ENCODE results near the gene PLD3.

PLD3 gene

GRCh38 chr19:40339018-40339728 lies 9.3 kb upstream of the PLD3 start:
- no peak for TF ChIP-seq ZFX (IDR thresholded peaks at IDR 0.05; ENCODE audit: borderline replicate concordance)
- TF ChIP-seq CTCF (IDR thresholded peaks at IDR 0.05), result no peak
- no peak overlapping the region for H3K27ac ChIP-seq

GRCh38 chr19:40341601-40342482 lies 6.7 kb upstream of the PLD3 start:
- no peak overlapping the region for H3K27ac ChIP-seq
- TF ChIP-seq CTCF (IDR thresholded peaks at IDR 0.05) (no peak), ZFX (IDR thresholded peaks at IDR 0.05; ENCODE audit: borderline replicate concordance) (no peak)

GRCh38 chr19:40342644-40343311 lies 5.7 kb upstream of the PLD3 start:
- TF ChIP-seq CTCF (IDR thresholded peaks at IDR 0.05) (no peak), ZFX (IDR thresholded peaks at IDR 0.05; ENCODE audit: borderline replicate concordance) (no peak)
- no peak overlapping the region for H3K27ac ChIP-seq

GRCh38 chr19:40344422-40344821 lies 4.1 kb upstream of the PLD3 start:
- H3K27ac ChIP-seq, result no peak overlapping the region
- TF ChIP-seq CTCF (IDR thresholded peaks at IDR 0.05) (no peak), ZFX (IDR thresholded peaks at IDR 0.05; ENCODE audit: borderline replicate concordance) (no peak)

- peak overlapping the region; percentile 70; the same call in 1 of the 2 replicates for H3K27ac ChIP-seq
- TF ChIP-seq ZFX (IDR thresholded peaks at IDR 0.05; ENCODE audit: borderline replicate concordance), result no peak
- no peak for TF ChIP-seq CTCF (IDR thresholded peaks at IDR 0.05)
Measured at GRCh38 chr19:40348961-40349507, 539 bp downstream of the PLD3 start.

- H3K27ac ChIP-seq, result no peak overlapping the region
- no peak for TF ChIP-seq ZFX (IDR thresholded peaks at IDR 0.05; ENCODE audit: borderline replicate concordance)
- no peak for TF ChIP-seq CTCF (IDR thresholded peaks at IDR 0.05)
Measured at GRCh38 chr19:40355975-40356680, 7.6 kb downstream of the PLD3 start.

Measured in 22Rv1 (cell line).